Epithelial cell of prostate (primary cell): ENCODE data around the gene PPARGC1A.

Experiments
- DNase-seq: peaks from one replicate; pipeline ENCODE4 v3.0.0-alpha.2; 2011; ENCODE audit warnings: low read depth, low spot score
- H3K27ac ChIP-seq: fragments of 450-650 bp; 2 replicates; pipeline ENCODE4 v1.5.1; 2017; ENCODE audit warnings: mild to moderate bottlenecking

Gene PPARGC1A, protein sequence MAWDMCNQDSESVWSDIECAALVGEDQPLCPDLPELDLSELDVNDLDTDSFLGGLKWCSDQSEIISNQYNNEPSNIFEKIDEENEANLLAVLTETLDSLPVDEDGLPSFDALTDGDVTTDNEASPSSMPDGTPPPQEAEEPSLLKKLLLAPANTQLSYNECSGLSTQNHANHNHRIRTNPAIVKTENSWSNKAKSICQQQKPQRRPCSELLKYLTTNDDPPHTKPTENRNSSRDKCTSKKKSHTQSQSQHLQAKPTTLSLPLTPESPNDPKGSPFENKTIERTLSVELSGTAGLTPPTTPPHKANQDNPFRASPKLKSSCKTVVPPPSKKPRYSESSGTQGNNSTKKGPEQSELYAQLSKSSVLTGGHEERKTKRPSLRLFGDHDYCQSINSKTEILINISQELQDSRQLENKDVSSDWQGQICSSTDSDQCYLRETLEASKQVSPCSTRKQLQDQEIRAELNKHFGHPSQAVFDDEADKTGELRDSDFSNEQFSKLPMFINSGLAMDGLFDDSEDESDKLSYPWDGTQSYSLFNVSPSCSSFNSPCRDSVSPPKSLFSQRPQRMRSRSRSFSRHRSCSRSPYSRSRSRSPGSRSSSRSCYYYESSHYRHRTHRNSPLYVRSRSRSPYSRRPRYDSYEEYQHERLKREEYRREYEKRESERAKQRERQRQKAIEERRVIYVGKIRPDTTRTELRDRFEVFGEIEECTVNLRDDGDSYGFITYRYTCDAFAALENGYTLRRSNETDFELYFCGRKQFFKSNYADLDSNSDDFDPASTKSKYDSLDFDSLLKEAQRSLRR

DNA sequence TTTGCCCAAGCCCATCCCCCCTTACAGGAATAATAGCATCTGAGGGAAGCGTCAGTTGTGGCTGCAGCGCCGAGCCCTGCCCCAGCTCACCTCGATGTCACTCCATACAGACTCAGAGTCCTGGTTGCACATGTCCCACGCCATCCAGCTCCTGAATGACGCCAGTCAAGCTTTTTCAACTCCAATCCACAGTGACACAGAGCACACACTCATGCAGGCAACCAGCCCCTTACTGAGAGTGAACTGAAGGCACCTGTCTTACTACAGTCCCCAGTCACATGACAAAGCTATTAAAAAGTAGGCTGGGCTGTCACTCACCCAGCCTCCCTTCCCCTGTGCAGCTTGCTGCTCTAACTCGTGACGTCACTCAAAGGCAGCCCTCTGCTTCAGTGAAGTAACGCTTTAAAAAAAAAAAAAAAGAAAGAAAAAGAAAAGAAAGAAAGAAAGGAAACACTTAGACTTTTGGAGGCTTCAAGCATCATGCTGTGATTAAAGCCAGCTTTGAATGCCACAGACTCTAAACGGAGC is at the start of gene PPARGC1A:
PPARGC1A (minus strand) TSS at position 234 of the 528 bp plus-strand sequence; CDS start at position 144, 90 bp downstream.
- DNase-seq = no peak
- no peak within 1 kb of the TSS for H3K27ac ChIP-seq

DNA sequence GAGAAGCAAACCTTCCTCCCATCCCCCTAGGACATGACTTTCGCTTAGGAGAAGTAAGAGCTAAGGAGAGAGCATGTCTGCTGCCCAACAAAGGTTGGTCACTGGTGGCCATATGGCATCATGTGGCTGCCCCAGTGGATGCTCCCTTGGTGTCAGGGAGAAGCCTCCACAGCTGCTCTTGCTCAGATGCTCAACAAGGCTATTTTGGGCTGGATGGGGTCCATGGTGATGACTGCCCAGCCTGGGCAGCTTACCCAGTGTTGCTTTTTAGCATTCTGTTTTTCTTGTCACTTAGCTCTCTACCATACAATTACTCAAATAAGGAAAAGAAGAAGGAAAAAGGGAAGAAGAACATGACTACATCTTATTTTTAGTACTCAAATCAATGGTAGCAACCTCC is 48.9 kb upstream of the PPARGC1A start:
- no peak for DNase-seq
- no peak overlapping the region for H3K27ac ChIP-seq

DNA sequence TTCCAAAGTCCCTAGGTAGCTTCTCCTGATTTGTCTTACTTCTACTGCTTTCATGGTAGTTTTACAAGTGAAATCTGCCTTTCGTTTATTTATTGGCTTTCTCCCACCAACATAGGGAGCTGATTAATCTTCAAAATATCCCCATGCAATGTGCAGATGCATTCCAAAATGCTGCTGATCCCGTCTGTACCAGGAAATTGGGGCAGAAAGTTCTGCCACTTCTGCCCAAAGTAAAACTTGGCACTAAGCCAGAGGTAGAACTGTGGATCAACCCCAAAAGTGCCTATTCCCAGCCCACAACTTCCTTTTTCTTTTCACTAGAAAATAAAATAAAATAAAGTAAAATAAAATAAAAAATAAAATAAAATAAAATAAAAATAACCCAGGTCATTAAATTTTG is 47.3 kb upstream of the PPARGC1A start:
- no peak overlapping the region for H3K27ac ChIP-seq
- no peak for DNase-seq

DNA sequence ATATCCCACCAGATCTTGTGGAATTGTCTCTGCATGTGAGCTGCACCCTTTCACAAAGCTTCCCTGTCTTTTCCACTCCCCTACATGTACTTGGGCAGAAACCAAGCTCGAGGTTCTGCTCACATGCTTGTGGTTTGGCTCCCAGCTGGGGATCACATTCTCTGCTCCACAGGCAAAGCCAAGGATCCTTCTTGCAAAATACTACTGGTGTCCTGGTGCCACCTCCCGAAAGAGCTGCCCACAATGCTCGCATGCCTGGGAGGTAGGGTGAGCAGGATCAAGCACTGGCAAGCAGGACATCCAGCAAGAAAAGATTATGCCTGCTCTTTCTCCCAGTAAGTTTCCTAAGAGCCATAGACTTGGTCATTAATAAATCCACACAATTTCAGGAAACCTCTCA is 45.1 kb upstream of the PPARGC1A start:
- no peak overlapping the region for H3K27ac ChIP-seq
- peak; percentile 45 for DNase-seq

GRCh38 chr4:23934223-23934622 is 44.4 kb upstream of the PPARGC1A start:
- H3K27ac ChIP-seq = no peak overlapping the region

DNA sequence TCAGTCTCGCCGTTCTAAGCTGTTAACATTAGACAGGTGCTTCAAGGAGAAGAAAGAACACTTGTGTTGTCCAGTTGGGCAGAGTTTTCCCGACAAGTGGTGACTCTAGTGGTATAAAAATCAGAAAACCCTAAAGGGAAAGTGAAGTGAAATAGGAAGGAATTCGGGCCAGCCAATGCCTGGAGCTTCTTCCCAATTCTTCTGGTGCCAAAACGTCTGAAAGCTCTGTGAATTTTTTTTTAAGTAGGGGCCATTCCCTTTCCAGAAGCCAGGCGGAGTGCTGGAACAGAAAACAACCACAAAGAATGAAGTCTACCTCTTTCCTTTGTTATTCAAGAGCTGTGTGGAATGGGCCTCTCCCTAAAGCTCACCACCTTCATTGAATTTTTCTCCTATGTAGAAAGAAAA is 43.1 kb upstream of the PPARGC1A start:
- DNase-seq = no peak
- H3K27ac ChIP-seq = no peak overlapping the region

More at GRCh38 chr4:23934223-23934622, 44.4 kb upstream of the PPARGC1A start:
- no peak for DNase-seq

- H3K27ac ChIP-seq = no peak overlapping the region
These were observed 42.3 kb upstream of the PPARGC1A start for GRCh38 chr4:23932186-23932585.

DNA sequence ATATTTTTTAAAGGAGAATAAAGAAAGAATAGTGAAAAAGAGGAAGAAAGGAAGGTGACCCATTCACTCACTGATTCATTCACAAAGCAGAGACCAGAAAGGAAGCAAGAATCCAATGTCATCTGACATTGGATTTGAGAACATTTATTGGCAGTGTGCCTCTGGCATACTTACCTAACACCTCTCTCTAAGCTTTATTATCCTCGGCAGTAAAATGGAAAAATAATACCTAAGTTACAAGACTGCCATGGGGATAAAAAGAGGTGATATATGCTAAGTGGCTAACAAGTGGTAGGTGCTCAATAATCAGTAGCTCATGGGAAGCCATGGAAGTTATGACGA is 41.6 kb upstream of the PPARGC1A start:
- DNase-seq = no peak
- no peak overlapping the region for H3K27ac ChIP-seq

More at GRCh38 chr4:23932186-23932585, 42.3 kb upstream of the PPARGC1A start:
- DNase-seq = no peak

DNA sequence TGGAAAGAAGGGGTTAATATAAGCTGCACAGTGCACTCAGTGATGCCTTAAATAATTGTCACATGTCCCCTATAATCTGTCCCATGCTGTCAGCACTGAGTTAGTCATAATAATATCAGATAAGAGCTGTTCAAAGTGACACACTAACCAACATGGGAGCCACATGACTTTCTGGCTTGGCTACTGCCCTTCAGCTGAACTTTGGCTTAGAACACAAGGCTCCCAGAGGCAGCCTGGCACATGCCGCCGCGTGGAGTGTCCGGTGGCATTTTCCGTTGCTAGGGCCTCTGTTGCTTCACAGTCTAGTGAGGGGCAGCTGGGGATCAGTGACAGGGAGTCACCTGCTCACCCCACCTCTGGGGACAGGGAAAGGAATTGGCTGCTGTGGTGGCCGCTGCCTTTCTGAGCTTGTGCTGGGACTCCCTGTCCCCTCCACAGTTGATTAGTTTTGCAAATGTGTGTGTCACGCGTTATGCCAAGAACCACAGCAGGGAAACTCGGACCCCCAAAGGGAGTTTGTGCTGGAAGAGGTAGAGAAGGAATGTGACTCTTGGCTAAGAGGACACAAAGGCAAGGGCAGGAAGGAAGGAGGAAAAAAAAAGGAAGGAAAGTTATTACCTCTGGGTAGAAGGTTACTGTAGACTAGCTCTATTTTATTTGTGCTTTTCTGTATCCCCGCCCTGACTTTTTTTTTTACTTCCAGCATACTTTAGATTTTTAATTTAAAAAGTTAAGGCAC is 41.1 kb upstream of the PPARGC1A start:
- DNase-seq = no peak
- H3K27ac ChIP-seq = no peak overlapping the region

DNA sequence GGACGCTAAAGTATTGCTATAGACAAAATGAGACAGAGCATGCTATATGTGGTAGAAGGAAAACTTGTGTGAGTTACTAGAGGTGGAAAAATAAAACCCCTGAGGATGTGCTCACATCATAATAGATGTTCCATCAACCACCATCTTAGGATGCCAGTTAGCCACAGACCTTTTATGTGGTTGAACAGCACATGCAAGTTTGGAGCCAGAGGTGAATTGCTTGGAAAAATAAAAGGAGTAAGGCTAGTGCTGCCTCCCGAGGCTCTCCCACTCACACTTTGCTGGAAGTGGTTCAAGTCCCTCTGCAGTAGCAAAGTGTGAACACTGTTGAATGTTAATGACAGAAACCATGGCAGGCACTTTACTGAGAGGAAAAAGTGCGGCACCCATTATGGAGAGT is 39.4 kb upstream of the PPARGC1A start:
- no peak for DNase-seq
- H3K27ac ChIP-seq = no peak overlapping the region

DNA sequence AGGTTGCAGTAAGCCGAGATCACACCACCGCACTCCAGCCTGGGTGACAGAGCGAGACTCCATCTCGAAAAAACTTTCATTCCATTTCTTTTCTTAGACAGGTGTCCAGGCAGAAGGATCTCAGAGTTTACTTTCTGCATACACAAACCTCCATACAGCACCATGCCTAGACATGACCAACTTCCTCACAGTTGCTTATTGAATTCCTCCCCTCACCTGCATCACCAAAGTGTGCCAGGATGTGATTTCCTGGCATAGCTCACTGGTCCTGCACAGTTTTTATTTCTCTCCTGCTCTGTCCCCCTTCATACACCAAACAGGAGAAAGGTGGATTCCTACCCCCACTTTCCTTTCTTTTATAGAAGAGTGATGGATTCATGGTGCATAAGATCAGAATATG is 34.7 kb upstream of the PPARGC1A start:
- no peak for DNase-seq
- no peak overlapping the region for H3K27ac ChIP-seq

GRCh38 chr4:23923840-23924239 is 34.0 kb upstream of the PPARGC1A start:
- no peak overlapping the region for H3K27ac ChIP-seq
- DNase-seq = no peak

- no peak for DNase-seq
- H3K27ac ChIP-seq = no peak overlapping the region
These were observed 33.3 kb upstream of the PPARGC1A start for GRCh38 chr4:23923141-23923540.

- no peak overlapping the region for H3K27ac ChIP-seq
- DNase-seq = no peak
These were observed 32.8 kb upstream of the PPARGC1A start for GRCh38 chr4:23922541-23923111.

GRCh38 chr4:23922013-23922412 is 32.2 kb upstream of the PPARGC1A start:
- H3K27ac ChIP-seq = no peak overlapping the region
- DNase-seq = no peak

DNA sequence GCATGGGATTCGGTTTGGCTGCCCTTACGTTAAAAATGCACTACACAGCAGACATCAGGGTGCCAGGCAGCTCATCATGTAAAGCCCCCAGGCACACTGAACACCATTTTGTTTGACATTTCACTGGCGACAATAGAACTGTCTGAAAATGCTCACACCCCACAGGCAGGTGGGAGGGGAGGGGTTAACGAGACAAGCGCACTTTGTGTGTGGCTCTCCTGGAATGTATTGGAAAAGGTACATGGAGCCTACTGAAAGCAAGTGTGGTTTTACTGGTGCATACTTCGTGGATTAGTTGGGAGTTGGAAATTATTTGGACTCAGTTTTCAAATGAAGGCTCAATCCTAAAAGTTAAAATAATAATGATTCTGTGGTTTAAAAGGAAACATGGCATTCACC is 31.6 kb upstream of the PPARGC1A start:
- H3K27ac ChIP-seq = peak overlapping the region; percentile 30

DNA sequence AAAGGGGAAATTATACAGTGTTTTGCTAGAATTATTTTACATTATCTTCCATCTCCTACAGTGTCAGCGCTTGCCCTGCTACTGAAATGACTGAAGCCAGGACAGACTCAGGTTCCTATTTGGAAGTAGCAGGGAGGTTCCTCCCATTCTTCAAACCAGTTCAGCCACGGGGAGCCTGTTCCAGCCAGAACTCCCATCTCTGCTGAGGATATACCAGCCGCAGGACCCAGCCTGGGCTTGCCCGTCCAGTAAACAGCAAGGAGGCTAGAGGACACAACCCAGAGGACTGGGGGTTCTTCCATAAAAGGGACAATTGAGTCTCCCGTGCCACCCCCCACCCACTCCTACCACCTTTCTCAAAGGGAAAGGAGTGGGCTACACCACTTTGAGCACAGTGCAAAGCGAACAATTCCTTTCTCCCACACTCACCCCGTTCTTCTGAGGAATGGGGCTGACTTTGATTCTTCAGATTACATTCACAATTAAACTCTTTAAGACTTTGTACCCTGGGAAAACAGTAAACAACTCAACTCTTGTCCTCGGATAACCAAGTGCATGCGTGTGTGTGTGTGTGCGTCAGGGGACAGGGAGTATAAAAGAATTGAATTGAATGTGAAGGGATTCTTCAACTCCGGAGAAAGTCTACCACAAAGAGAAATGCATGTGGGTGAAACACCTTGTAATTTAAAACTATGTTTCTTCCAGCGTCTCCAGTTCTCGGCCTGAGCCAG is 31.0 kb upstream of the PPARGC1A start:
- DNase-seq = no peak
- peak overlapping the region; percentile 30 for H3K27ac ChIP-seq

More for the DNA sequence above, 31.6 kb upstream of the PPARGC1A start:
- DNase-seq = no peak

DNA sequence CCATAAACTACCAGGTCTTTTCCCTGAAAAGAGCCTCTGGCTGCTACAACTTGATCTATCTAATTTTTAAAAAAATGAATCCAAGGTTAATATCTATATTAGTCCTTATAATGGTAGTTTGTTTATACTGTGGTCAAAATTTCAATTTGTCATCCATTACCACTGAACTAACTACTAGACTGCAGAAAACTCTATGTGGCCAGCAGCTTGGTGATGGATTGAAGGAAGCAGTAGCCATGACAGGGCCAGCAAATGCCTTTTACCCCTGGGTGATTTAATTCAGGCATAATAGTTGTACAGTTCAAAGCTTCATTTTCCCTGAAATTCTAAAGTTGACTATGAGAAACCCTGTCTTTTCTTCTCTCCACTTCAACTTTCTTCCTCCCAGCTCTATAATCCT is 30.4 kb upstream of the PPARGC1A start:
- H3K27ac ChIP-seq = peak overlapping the region; percentile 30
- DNase-seq = no peak

GRCh38 chr4:23916282-23916681 is 26.4 kb upstream of the PPARGC1A start:
- no peak for DNase-seq
- H3K27ac ChIP-seq = no peak overlapping the region
